ENCODE measurements around the gene SIRT6. TPM values are rescaled to one million over a fixed set of nuclear protein-coding genes. Genes with fewer than 3 reads are reported as not detected.

Gene SIRT6
- total RNA-seq (2022; extraction: Qiagen RNA extraction) = 26.8 to 40.9 TPM (median 35.5 TPM) in 5 replicates

GRCh38 chr19:4182084-4182810, at the start of gene SIRT6, which contains the start of gene ANKRD24:
Gene SIRT6 (minus strand): TSS chr19:4182563. CDS start chr19:4182539, 24 bp downstream.
Gene ANKRD24 (plus strand): TSS chr19:4182689. CDS start chr19:4186426, 3,737 bp downstream.

GRCh38 chr19:4229179-4229931, 47.0 kb upstream of the SIRT6 start, which contains the start of gene EBI3:
Gene EBI3 (plus strand): TSS chr19:4229523. CDS start chr19:4229551, 28 bp downstream.

Other genes with a start within 250 kb of the SIRT6 start
- not detected in 5 replicates for gene NMRK2, start 249.5 kb downstream of the SIRT6 start, total RNA-seq (2022; extraction: Qiagen RNA extraction)
- gene DAPK3, start 211.5 kb downstream of the SIRT6 start, total RNA-seq (2022; extraction: Qiagen RNA extraction) = 44.3 to 47.3 TPM (median 45.1 TPM) in 5 replicates
- 919 to 1,074 TPM (median 1,044 TPM) in 5 replicates for gene EEF2, start 197.1 kb downstream of the SIRT6 start, total RNA-seq (2022; extraction: Qiagen RNA extraction)
- 14.6 to 17.5 TPM (median 15.7 TPM) in 5 replicates for gene PIAS4, start 174.8 kb downstream of the SIRT6 start, total RNA-seq (2022; extraction: Qiagen RNA extraction)
- gene ZBTB7A, start 115.7 kb downstream of the SIRT6 start, total RNA-seq (2022; extraction: Qiagen RNA extraction) = 16.8 to 24.8 TPM (median 23.4 TPM) in 5 replicates
- gene MAP2K2, start 58.4 kb downstream of the SIRT6 start, total RNA-seq (2022; extraction: Qiagen RNA extraction) = 120 to 196 TPM (median 177 TPM) in 5 replicates
- gene CREB3L3, start 28.9 kb downstream of the SIRT6 start, total RNA-seq (2022; extraction: Qiagen RNA extraction) = 0.08 to 0.15 TPM (median 0.11 TPM) in 5 replicates
- 0.17 to 0.29 TPM (median 0.24 TPM) in 5 replicates for gene ANKRD24, start 126 bp upstream of the SIRT6 start, total RNA-seq (2022; extraction: Qiagen RNA extraction)
- gene EBI3, start 47.0 kb upstream of the SIRT6 start, total RNA-seq (2022; extraction: Qiagen RNA extraction) = 2.5 to 4.9 TPM (median 3.1 TPM) in 5 replicates
- 18.3 to 21.8 TPM (median 20.1 TPM) in 5 replicates for gene YJU2, start 64.5 kb upstream of the SIRT6 start, total RNA-seq (2022; extraction: Qiagen RNA extraction)
- 0.12 to 0.17 TPM (median 0.15 TPM) in 3 of 5 replicates, not detected in the others for gene SHD, start 96.7 kb upstream of the SIRT6 start, total RNA-seq (2022; extraction: Qiagen RNA extraction)
- gene TMIGD2, start 119.8 kb upstream of the SIRT6 start, total RNA-seq (2022; extraction: Qiagen RNA extraction) = not detected in 5 replicates
- gene FSD1, start 122.0 kb upstream of the SIRT6 start, total RNA-seq (2022; extraction: Qiagen RNA extraction) = 8.0 to 9.1 TPM (median 8.3 TPM) in 5 replicates
- gene STAP2, start 156.3 kb upstream of the SIRT6 start, total RNA-seq (2022; extraction: Qiagen RNA extraction) = 0.09 to 0.24 TPM in 2 of 5 replicates, not detected in the others
- gene MPND, start 161.0 kb upstream of the SIRT6 start, total RNA-seq (2022; extraction: Qiagen RNA extraction) = 5.0 to 12.2 TPM (median 10.5 TPM) in 5 replicates
- 45.8 to 61.4 TPM (median 59.4 TPM) in 5 replicates for gene SH3GL1, start 218.0 kb upstream of the SIRT6 start, total RNA-seq (2022; extraction: Qiagen RNA extraction)
- 20.4 to 22.3 TPM (median 21.2 TPM) in 5 replicates for gene CHAF1A, start 220.1 kb upstream of the SIRT6 start, total RNA-seq (2022; extraction: Qiagen RNA extraction)

All from A549 treated with AZD2906 at 1 μM for 4 hours (cell line).